B cell (primary cell): ENCODE measurements around the gene TRNAU1AP. TPM values are rescaled to one million over a fixed set of nuclear protein-coding genes. Genes with fewer than 3 reads are reported as not detected.

ENCODE experiments used
- ATAC-seq: fragments of 200-7000 bp; cut with Tn5 transposase; one replicate; pipeline ENCODE4 v1.10.0; 2021; ENCODE audit warnings: low read depth, mild to moderate bottlenecking, moderate number of reproducible peaks, moderate library complexity
- CTCF ChIA-PET: fragments of 350-600 bp; sonication (Branson Sonifier 250); formaldehyde crosslinking; loops from one replicate; lab custom pipeline; 2021; ENCODE audit warnings: antibody characterized with exemption, inconsistent platforms; lab: Charles Lee
- POLR2A ChIA-PET: fragments of 350-600 bp; sonication (Branson Sonifier 250); formaldehyde crosslinking; loops from one replicate; lab custom pipeline; 2021; ENCODE audit warnings: antibody characterized with exemption; lab: Charles Lee
- DNase-seq: peaks from one replicate; pipeline ENCODE4 v3.0.0; 2013
- H2AFZ ChIP-seq: 2 replicates; pipeline ENCODE4 v1.6.1; 2012; ENCODE audit warnings: mild to moderate bottlenecking, low read depth, low read length; ENCODE audit not compliant: insufficient read depth, poor library complexity, severe bottlenecking
- H3K27ac ChIP-seq, 2 donors: 1 replicate in 1 of 2; 2 replicates in 1 of 2; pipeline ENCODE4 v1.5.1; 2012 to 2013; ENCODE audit warnings: low read length in 2 of 2, mild to moderate bottlenecking in 2 of 2, moderate library complexity in 1 of 2
- H3K27me3 ChIP-seq, 4 experiments: fragments of 200-600 bp in 1 of 4; sonication (generic) in 1 of 4; replicated peaks in 1 of 4; 1 replicate in 2 of 4; 2 replicates in 2 of 4; pipeline versions ENCODE4 v1.6.1 to v1.7.0; 2013 to 2016; ENCODE audit warnings: low read length in 3 of 4, mild to moderate bottlenecking in 2 of 4, mixed read lengths in 1 of 4, moderate library complexity in 1 of 4; ENCODE audit not compliant: insufficient read depth in 4 of 4, control insufficient read depth in 3 of 4; ENCODE audit errors: control extremely low read depth in 1 of 4
- H3K36me3 ChIP-seq, 2 experiments: replicated peaks in 1 of 2; 1 replicate in 1 of 2; 2 replicates in 1 of 2; pipeline versions ENCODE4 v1.6.1 to v1.7.1; 2013; ENCODE audit warnings: low read length in 1 of 2; ENCODE audit not compliant: insufficient read depth in 2 of 2, control insufficient read depth in 1 of 2; ENCODE audit errors: control extremely low read depth in 1 of 2, extremely low read depth in 1 of 2
- H3K4me1 ChIP-seq, 2 donors: fragments of 200-600 bp in 1 of 2; sonication (generic) in 1 of 2; 1 replicate in 1 of 2; 2 replicates in 1 of 2; pipeline versions ENCODE4 v1.5.1 to v1.6.1; 2013 to 2017; ENCODE audit warnings: low read length in 2 of 2; ENCODE audit not compliant: control insufficient read depth in 2 of 2, insufficient read depth in 2 of 2
- H3K4me2 ChIP-seq: replicated peaks from 2 replicates; pipeline ENCODE3; 2012; ENCODE audit warnings: mild to moderate bottlenecking, low read depth, low read length; ENCODE audit not compliant: poor library complexity, severe bottlenecking
- H3K4me3 ChIP-seq, 5 experiments: fragments of 200-600 bp in 1 of 5; sonication (generic) in 1 of 5; 1 replicate in 3 of 5; 2 replicates in 2 of 5; pipeline versions ENCODE4 v1.5.1 to v1.7.0; 2011 to 2016; ENCODE audit warnings: low read length in 4 of 5, mild to moderate bottlenecking in 4 of 5, low read depth in 2 of 5, control low read depth in 1 of 5, moderate library complexity in 1 of 5; ENCODE audit not compliant: insufficient read depth in 1 of 5; ENCODE audit errors: control extremely low read depth in 1 of 5, extremely low read depth in 1 of 5
- H3K79me2 ChIP-seq: fragments of 200-600 bp; sonication (generic); one replicate; pipeline ENCODE4 v1.6.0; 2016; ENCODE audit warnings: low read length; ENCODE audit not compliant: control insufficient read depth, insufficient read depth
- H3K9ac ChIP-seq: fragments of 200-600 bp; sonication (generic); 2 replicates; pipeline ENCODE4 v1.6.1; 2017; ENCODE audit warnings: mild to moderate bottlenecking, low read length, moderate library complexity
- H3K9me3 ChIP-seq, 3 donors: one replicate each; pipeline versions ENCODE4 v1.6.1 to v1.7.1; 2013; ENCODE audit warnings: low read length in 2 of 3; ENCODE audit not compliant: control insufficient read depth in 2 of 3, insufficient read depth in 1 of 3; ENCODE audit errors: control extremely low read depth in 1 of 3
- H4K20me1 ChIP-seq: 2 replicates; pipeline ENCODE4 v1.6.0; 2012; ENCODE audit warnings: mild to moderate bottlenecking, low read length; ENCODE audit not compliant: insufficient read depth, control insufficient read depth, poor library complexity, severe bottlenecking
- H3K27ac Mint-ChIP-seq: one replicate; pipeline ENCODE4 v1.8.0; 2021; ENCODE audit warnings: mixed read lengths
- H3K27me3 Mint-ChIP-seq: one replicate; pipeline ENCODE4 v1.8.0; 2021; ENCODE audit warnings: mixed read lengths
- H3K4me1 Mint-ChIP-seq: one replicate; pipeline ENCODE4 v1.8.0; 2021; ENCODE audit warnings: mixed read lengths
- H3K4me3 Mint-ChIP-seq: one replicate; pipeline ENCODE4 v1.8.0; 2021; ENCODE audit warnings: mixed read lengths
- H3K9me3 Mint-ChIP-seq: one replicate; pipeline ENCODE4 v1.8.0; 2022; ENCODE audit warnings: mixed read lengths; ENCODE audit not compliant: insufficient read depth
- CTCF ChIP-seq: fragments of 200-600 bp; IDR thresholded peaks from one replicate; pipeline ENCODE4 v1.8.0; 2022; ENCODE audit warnings: antibody characterized with exemption, mild to moderate bottlenecking
- EZH2 ChIP-seq: IDR thresholded peaks from 2 replicates; pipeline ENCODE4 v1.6.1; 2012; ENCODE audit warnings: borderline replicate concordance, low read depth, mild to moderate bottlenecking, moderate library complexity, low read length; ENCODE audit not compliant: insufficient read depth, poor library complexity, severe bottlenecking
- WGBS: methylation state at CpG from one replicate; pipeline ENCODE4 v1.1.5; 2013; ENCODE audit warnings: missing lambda C conversion rate; ENCODE audit not compliant: insufficient coverage; 5-methylcytosine and 5-hydroxymethylcytosine counted together
- intact Hi-C: fragments of 100-400 bp; cut with micrococcal nuclease; formaldehyde crosslinking; loops from one replicate; pipeline ENCODE4 v1.10.0; 2022
- polyA plus RNA-seq: library from polyadenylated mRNA; depleted of rRNA; stranded (reverse); fragments of >200 nt; gene quantifications from 2 replicates; pipeline ENCODE4 v1.2.3, GENCODE V29; 2012
- total RNA-seq, 2 donors: library from RNA; stranded (reverse); fragments of 120-200 nt in 1 of 2; gene quantifications; 1 replicate in 1 of 2; 2 replicates in 1 of 2; pipeline versions ENCODE4 v1.2.3 to v1.2.4, GENCODE V29; 2013 to 2022

Gene TRNAU1AP
- total and polyA plus RNA-seq, 2 donors (not counting 1 experiment from before 2014, with no cell fraction given) = 39.8 to 45.2 TPM

- Histone ChIP-seq H3K27me3 (no peaks in the 10 kb centered on the region), H3K9me3 (peaks cover 0 to 5% (median 0%) of the 10 kb centered on the region in 3 donors), H4K20me1 (peaks cover 53% of the 10 kb centered on the region), H2AFZ (no peak overlapping the region), H3K4me2 (peak overlapping the region; percentile 75), H3K36me3 (peaks cover 19 to 40% of the 10 kb centered on the region in 2 experiments), H3K4me3 (peak overlapping the region; percentile 60 to 84 (median 80)), H3K79me2 (peaks cover 48% of the 10 kb centered on the region), H3K27ac (peak overlapping the region; percentile 65 to 67), H3K9ac (peak overlapping the region; percentile 86), H3K4me1 (peaks cover 43 to 54% of the 10 kb centered on the region in 2 donors)
- no peak for TF ChIP-seq EZH2
- no peak for TF ChIP-seq CTCF
- peaks cover 48% of the 10 kb centered on the region for H3K4me1 Mint-ChIP-seq
- H3K4me3 Mint-ChIP-seq = peak overlapping the region; percentile 97
- WGBS = 0% methylated on average over 5 of the region's 14 CpGs
- DNase-seq = no peak
- peak overlapping the region; percentile 98 for H3K27ac Mint-ChIP-seq
- H3K9me3 Mint-ChIP-seq = no peaks in the 10 kb centered on the region
- no peak for ATAC-seq
- ChIA-PET POLR2A (interaction anchor here (0.7 to 1.7 kb wide), 5 partner anchors 11 to 1070 kb away, joined by 3 to 5 read pairs (median 4); partner anchors contain the start of genes SRSF4 and YTHDF2), CTCF (interaction anchor here (0.7 to 4.3 kb wide), 6 partner anchors 11 to 260 kb away, joined by 3 to 24 read pairs (median 4); no protein-coding TSS in a partner anchor)
- intact Hi-C loops = loop anchor here (1.0 to 5.0 kb wide), 4 partner anchors 11 to 675 kb away; partner anchors contain the start of gene SRSF4
- no peaks in the 10 kb centered on the region for H3K27me3 Mint-ChIP-seq
These were observed 46.0 kb upstream of the TRNAU1AP start for GRCh38 chr1:28506907-28507246.

- Histone ChIP-seq H4K20me1 (peaks cover 57% of the 10 kb centered on the region), H3K79me2 (peaks cover 51% of the 10 kb centered on the region), H3K9me3 (peaks cover 0 to 5% (median 0%) of the 10 kb centered on the region in 3 donors), H3K36me3 (peaks cover 19 to 43% of the 10 kb centered on the region in 2 experiments), H3K9ac (peak overlapping the region; percentile 86), H3K27me3 (no peaks in the 10 kb centered on the region), H3K27ac (peak overlapping the region in 1 of 2 donors; percentile 65), H3K4me1 (peaks cover 47 to 57% of the 10 kb centered on the region in 2 donors), H2AFZ (no peak overlapping the region), H3K4me2 (peak overlapping the region; percentile 75), H3K4me3 (peak overlapping the region; percentile 60 to 84 (median 80))
- DNase-seq (peak; percentile 30), ATAC-seq (no peak)
- Mint-ChIP-seq H3K27me3 (no peaks in the 10 kb centered on the region), H3K4me3 (peak overlapping the region; percentile 97), H3K4me1 (peaks cover 51% of the 10 kb centered on the region), H3K9me3 (no peaks in the 10 kb centered on the region), H3K27ac (peak overlapping the region; percentile 98)
- CTCF ChIA-PET = interaction anchor here (0.5 to 4.3 kb wide), 6 partner anchors 10 to 261 kb away, joined by 3 to 24 read pairs (median 4); no protein-coding TSS in a partner anchor
- intact Hi-C loops = loop anchor here (5.0 kb wide), 2 partner anchors 380 to 675 kb away; partner anchors contain the start of gene SRSF4
- WGBS = 0% methylated on average over 10 of the region's 11 CpGs
- POLR2A ChIA-PET = interaction anchor here (0.7 to 1.7 kb wide), 5 partner anchors 11 to 1071 kb away, joined by 3 to 5 read pairs (median 4); partner anchors contain the start of genes SRSF4 and YTHDF2
- no peak for TF ChIP-seq CTCF
- no peak for TF ChIP-seq EZH2
These were observed 45.6 kb upstream of the TRNAU1AP start for GRCh38 chr1:28507247-28507645.
